Stimulated activated CD4-positive, alpha-beta T cell treated with anti-CD3 and anti-CD28 coated beads, Interleukin-1b, Interleukin-23, amount 100 ng/mL, for 48 hours (primary cell): ENCODE data around the gene LPAR5.

Experiments used
- DNase-seq: peaks from one replicate; pipeline ENCODE4 v3.0.0-alpha.2; 2020

LPAR5 gene

GRCh38 chr12:6635856-6636531 is at the start of gene LPAR5:
Gene LPAR5, minus strand, starts transcription at chr12:6635959. Its CDS starts 14,711 bp downstream, at chr12:6621248.
- no peak for DNase-seq

- DNase-seq = peak; percentile 50
Measured at GRCh38 chr12:6684609-6685008, 48.9 kb upstream of the LPAR5 start.

GRCh38 chr12:6676962-6677361 is 41.2 kb upstream of the LPAR5 start:
- no peak for DNase-seq

- DNase-seq = no peak
Measured at GRCh38 chr12:6672143-6672542, 36.4 kb upstream of the LPAR5 start.

GRCh38 chr12:6667559-6668210 is 31.9 kb upstream of the LPAR5 start:
- DNase-seq = no peak

GRCh38 chr12:6666211-6666610 is 30.5 kb upstream of the LPAR5 start:
- DNase-seq = no peak

- DNase-seq = no peak
Measured at GRCh38 chr12:6664902-6665301, 29.1 kb upstream of the LPAR5 start.

GRCh38 chr12:6662906-6663742 is 27.4 kb upstream of the LPAR5 start, which contains the start of gene ING4:
Gene ING4, minus strand, starts transcription at chr12:6663119. Its CDS starts 18 bp downstream, at chr12:6663101.
- DNase-seq = peak; percentile 98

GRCh38 chr12:6662602-6662905 is 26.8 kb upstream of the LPAR5 start:
- no peak for DNase-seq

- DNase-seq = no peak
Measured at GRCh38 chr12:6653987-6654386, 18.2 kb upstream of the LPAR5 start.

GRCh38 chr12:6653342-6653741 is 17.6 kb upstream of the LPAR5 start:
- no peak for DNase-seq

- no peak for DNase-seq
Measured at GRCh38 chr12:6652391-6652790, 16.6 kb upstream of the LPAR5 start.

GRCh38 chr12:6650832-6651231 is 15.1 kb upstream of the LPAR5 start:
- DNase-seq = no peak

GRCh38 chr12:6647083-6647604 is 11.4 kb upstream of the LPAR5 start, which contains the start of gene ACRBP:
Gene ACRBP, minus strand, starts transcription at chr12:6647432. Its CDS starts 66 bp downstream, at chr12:6647366.
- no peak for DNase-seq

GRCh38 chr12:6646276-6647082 is 10.7 kb upstream of the LPAR5 start:
- DNase-seq = no peak

GRCh38 chr12:6644903-6645302 is 9.1 kb upstream of the LPAR5 start:
- DNase-seq = no peak

- DNase-seq = no peak
Measured at GRCh38 chr12:6644257-6644596, 8.5 kb upstream of the LPAR5 start.

- no peak for DNase-seq
Measured at GRCh38 chr12:6643569-6644256, 8.0 kb upstream of the LPAR5 start.

- DNase-seq = no peak
Measured at GRCh38 chr12:6641131-6641530, 5.4 kb upstream of the LPAR5 start.

GRCh38 chr12:6640497-6640896 is 4.7 kb upstream of the LPAR5 start:
- DNase-seq = no peak

- DNase-seq = no peak
Measured at GRCh38 chr12:6639151-6639801, 3.5 kb upstream of the LPAR5 start.

- DNase-seq = no peak
Measured at GRCh38 chr12:6638305-6638704, 2.5 kb upstream of the LPAR5 start.
